ENCODE measurements around the gene TOGARAM2.

GRCh38 chr2:29000481-29000880, 19.4 kb downstream of the TOGARAM2 start:
- no peak for TF ChIP-seq POU6F1 (CRISPR knock-in tag; IDR thresholded peaks at IDR 0.05; ENCODE audit: borderline replicate concordance, low read depth)
- no peak for TF ChIP-seq TOX (CRISPR knock-in tag; IDR thresholded peaks at IDR 0.05; ENCODE audit: borderline replicate concordance)
- no peak for TF ChIP-seq RARB (CRISPR knock-in tag; IDR thresholded peaks at IDR 0.05)
- no peak for TF ChIP-seq PPARA (CRISPR knock-in tag; IDR thresholded peaks at IDR 0.05; ENCODE audit: borderline replicate concordance)
- TF ChIP-seq SNAI2 (CRISPR knock-in tag; IDR thresholded peaks at IDR 0.05) = no peak
- TF ChIP-seq ARNTL (CRISPR knock-in tag; IDR thresholded peaks at IDR 0.05; ENCODE audit: borderline replicate concordance, low read depth) = no peak
- TF ChIP-seq OSR1 (CRISPR knock-in tag; IDR thresholded peaks at IDR 0.05) = no peak
- TF ChIP-seq, protein P1, sequence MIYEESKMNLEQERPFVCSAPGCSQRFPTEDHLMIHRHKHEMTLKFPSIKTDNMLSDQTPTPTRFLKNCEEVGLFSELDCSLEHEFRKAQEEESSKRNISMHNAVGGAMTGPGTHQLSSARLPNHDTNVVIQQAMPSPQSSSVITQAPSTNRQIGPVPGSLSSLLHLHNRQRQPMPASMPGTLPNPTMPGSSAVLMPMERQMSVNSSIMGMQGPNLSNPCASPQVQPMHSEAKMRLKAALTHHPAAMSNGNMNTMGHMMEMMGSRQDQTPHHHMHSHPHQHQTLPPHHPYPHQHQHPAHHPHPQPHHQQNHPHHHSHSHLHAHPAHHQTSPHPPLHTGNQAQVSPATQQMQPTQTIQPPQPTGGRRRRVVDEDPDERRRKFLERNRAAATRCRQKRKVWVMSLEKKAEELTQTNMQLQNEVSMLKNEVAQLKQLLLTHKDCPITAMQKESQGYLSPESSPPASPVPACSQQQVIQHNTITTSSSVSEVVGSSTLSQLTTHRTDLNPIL (CRISPR knock-in tag; IDR thresholded peaks at IDR 0.05; ENCODE audit: low read depth) = no peak
- TF ChIP-seq TSHZ2 (CRISPR knock-in tag; IDR thresholded peaks at IDR 0.05) = no peak
- no peak for TF ChIP-seq PATZ1 (CRISPR knock-in tag; IDR thresholded peaks at IDR 0.05; ENCODE audit: borderline replicate concordance)
- TF ChIP-seq ZFP3 (CRISPR knock-in tag; IDR thresholded peaks at IDR 0.05) = no peak
